NCI-H1048 (cell line): ENCODE results near the gene NFYA.

Experiments
- DNase-seq: peaks from one replicate; lab custom pipeline; 2025; lab: John Stamatoyannopoulos, UW

Gene NFYA

GRCh38 chr6:41073203-41073967, 611 bp downstream of the NFYA start:
- DNase-seq: peak; percentile 53

- no peak for DNase-seq
Measured at GRCh38 chr6:41073968-41074691, 1.4 kb downstream of the NFYA start.

- DNase-seq: no peak
Measured at GRCh38 chr6:41074692-41075436, 2.1 kb downstream of the NFYA start.

- no peak for DNase-seq
Measured at GRCh38 chr6:41075651-41076626, 3.2 kb downstream of the NFYA start.

- DNase-seq: peak; percentile 68
Measured at GRCh38 chr6:41077536-41077935, 4.8 kb downstream of the NFYA start.

- DNase-seq: no peak
Measured at GRCh38 chr6:41078101-41078500, 5.3 kb downstream of the NFYA start.

GRCh38 chr6:41079080-41079479, 6.3 kb downstream of the NFYA start:
- no peak for DNase-seq

GRCh38 chr6:41080621-41081020, 7.8 kb downstream of the NFYA start:
- DNase-seq: no peak

- no peak for DNase-seq
Measured at GRCh38 chr6:41083072-41083471, 10.3 kb downstream of the NFYA start.

- DNase-seq: no peak
Measured at GRCh38 chr6:41085182-41085581, 12.4 kb downstream of the NFYA start.

- DNase-seq: no peak
Measured at GRCh38 chr6:41088451-41088850, 15.7 kb downstream of the NFYA start.

- no peak for DNase-seq
Measured at GRCh38 chr6:41090841-41091761, 18.3 kb downstream of the NFYA start.

GRCh38 chr6:41092421-41093140, 19.8 kb downstream of the NFYA start:
- no peak for DNase-seq

GRCh38 chr6:41093729-41094128, 21.0 kb downstream of the NFYA start:
- DNase-seq: no peak

- no peak for DNase-seq
Measured at GRCh38 chr6:41097467-41098090, 24.8 kb downstream of the NFYA start.

- no peak for DNase-seq
Measured at GRCh38 chr6:41098366-41098765, 25.6 kb downstream of the NFYA start.

GRCh38 chr6:41100871-41101287, 28.1 kb downstream of the NFYA start:
- DNase-seq: no peak

- DNase-seq: no peak
Measured at GRCh38 chr6:41103847-41104246, 31.1 kb downstream of the NFYA start.

GRCh38 chr6:41111017-41111416, 38.2 kb downstream of the NFYA start:
- DNase-seq: no peak
